Glomerular endothelial cell (primary cell): ENCODE data around the gene DEAF1. TPM values are rescaled to one million over a fixed set of nuclear protein-coding genes. Genes with fewer than 3 reads are reported as not detected.
A peak's percentile ranks its signal among the peaks of the same experiment; 100 is the strongest.
"Not testable (repeated sequence)": the region's sequence is repeated elsewhere in the genome, so short reads cannot be mapped to it uniquely, and the experiment has no call there.

Source experiments
- DNase-seq: peaks from one replicate; pipeline ENCODE4 v3.0.0-alpha.2; 2011; ENCODE audit warnings: low read depth, low spot score; ENCODE audit errors: extremely low read depth
- total RNA-seq: library from RNA; depleted of rRNA; stranded (reverse); fragments of >200 nt; gene quantifications from 2 replicates; pipeline ENCODE4 v1.2.3, GENCODE V29; 2015

The DEAF1 gene
- total RNA-seq, 1 donor from 2014 or later: 58.0 TPM

- DNase-seq: no peak
These were observed 6.9 kb upstream of the DEAF1 start for GRCh38 chr11:701741-702461.

GRCh38 chr11:699753-700152, 4.7 kb upstream of the DEAF1 start:
- DNase-seq: no peak

- no peak for DNase-seq
These were observed 4.1 kb upstream of the DEAF1 start for GRCh38 chr11:699116-699508.

- DNase-seq: no peak
These were observed 3.6 kb upstream of the DEAF1 start for GRCh38 chr11:698493-699115.

- no peak for DNase-seq
These were observed 2.8 kb upstream of the DEAF1 start for GRCh38 chr11:697811-698311.

- no peak for DNase-seq
These were observed 2.0 kb upstream of the DEAF1 start for GRCh38 chr11:696955-697491.

GRCh38 chr11:695538-696248, 671 bp upstream of the DEAF1 start, which contains the start of gene TMEM80:
Gene TMEM80 (plus strand): TSS chr11:695816. CDS start chr11:695828, 12 bp downstream.
- peak; percentile 68 for DNase-seq

- no peak for DNase-seq
These were observed 191 bp upstream of the DEAF1 start for GRCh38 chr11:695288-695537.

- DNase-seq: no peak
These were observed 997 bp downstream of the DEAF1 start for GRCh38 chr11:693887-694562.

GRCh38 chr11:693415-693831, 1.6 kb downstream of the DEAF1 start:
- no peak for DNase-seq

GRCh38 chr11:692824-693414, 2.1 kb downstream of the DEAF1 start:
- DNase-seq: no peak

- no peak for DNase-seq
These were observed 3.1 kb downstream of the DEAF1 start for GRCh38 chr11:691710-692590.

GRCh38 chr11:690738-691633, 4.0 kb downstream of the DEAF1 start:
- DNase-seq: no peak

GRCh38 chr11:690244-690643, 4.8 kb downstream of the DEAF1 start:
- not testable (repeated sequence) for DNase-seq

GRCh38 chr11:689625-690024, 5.4 kb downstream of the DEAF1 start:
- DNase-seq: no peak

GRCh38 chr11:688681-689080, 6.3 kb downstream of the DEAF1 start:
- DNase-seq: no peak

GRCh38 chr11:687751-688150, 7.3 kb downstream of the DEAF1 start:
- no peak for DNase-seq

GRCh38 chr11:686451-687243, 8.4 kb downstream of the DEAF1 start:
- DNase-seq: no peak
